ENCODE results near the gene TMF1. TPM values are rescaled to one million over a fixed set of nuclear protein-coding genes. Genes with fewer than 3 reads are reported as not detected.

The TMF1 gene
- total RNA-seq, 1 donor from 2014 or later = 39.0 TPM

Other genes starting within 250 kb of the TMF1 start
- not detected in 2 replicates for gene TAFA4, start 119.8 kb downstream of the TMF1 start, total RNA-seq
- 12.6 and 13.5 TPM in 2 replicates for gene EOGT, start 38.6 kb downstream of the TMF1 start, total RNA-seq
- 95.3 and 103 TPM in 2 replicates for gene UBA3, start 28.0 kb upstream of the TMF1 start, total RNA-seq
- 118 and 122 TPM in 2 replicates for gene ARL6IP5, start 32.6 kb upstream of the TMF1 start, total RNA-seq
- gene LMOD3, start 70.3 kb upstream of the TMF1 start, total RNA-seq = not detected in 2 replicates